ENCODE results near the gene SCML1.

Gene SCML1

DNA sequence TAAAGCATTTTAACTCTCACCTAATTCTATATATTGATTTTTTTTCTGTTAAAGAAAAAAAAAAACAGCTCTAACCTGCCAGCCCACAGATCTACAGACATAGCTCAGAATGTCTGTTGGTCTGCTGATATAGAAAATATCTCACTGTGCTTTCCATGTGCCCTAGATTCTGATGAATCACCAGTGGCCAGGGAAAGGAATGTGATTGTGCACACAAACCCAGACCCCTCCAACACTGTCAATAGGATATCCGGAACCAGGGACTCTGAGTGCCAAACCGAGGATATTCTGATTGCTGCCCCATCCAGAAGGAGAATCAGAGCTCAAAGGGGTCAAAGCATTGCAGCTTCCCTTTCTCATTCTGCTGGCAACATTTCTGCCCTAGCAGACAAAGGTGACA is 12.1 kb upstream of the SCML1 start:
- Histone ChIP-seq H2BK15ac (ENCODE audit: low read length) (no peak overlapping the region), H3K9ac (ENCODE audit: low read depth, low read length, poor library complexity) (no peak overlapping the region), H3K36me3 (replicated peaks in 1 of 2; ENCODE audit: control insufficient read depth in 2 of 2, insufficient read depth in 2 of 2, low read length in 2 of 2) (peaks cover 0 to 46% of the 10 kb centered on the region in 2 donors), H2BK120ac (ENCODE audit: low read depth, low read length) (no peak overlapping the region), H3K27ac (replicated peaks; ENCODE audit: low read length) (no peak overlapping the region), H3K14ac (ENCODE audit: low read length) (no peak overlapping the region), H3K4me3 (ENCODE audit: low read length in 2 of 2) (no peak overlapping the region), H3K18ac (ENCODE audit: low read length) (no peak overlapping the region), H2BK5ac (ENCODE audit: low read length) (no peak overlapping the region), H4K8ac (ENCODE audit: low read depth, low read length) (no peak overlapping the region), H3K4me1 (ENCODE audit: control insufficient read depth in 2 of 2, insufficient read depth in 1 of 2, low read depth in 1 of 2, low read length in 2 of 2) (peaks cover 0 to 8% of the 10 kb centered on the region in 2 donors), H2AFZ (ENCODE audit: low read length) (no peak overlapping the region), H3K27me3 (ENCODE audit: control insufficient read depth in 3 of 3, insufficient read depth in 3 of 3, low read depth in 1 of 3, low read length in 3 of 3) (peaks cover 0 to 8% (median 0%) of the 10 kb centered on the region in 3 experiments), H3K79me1 (ENCODE audit: low read depth, low read length) (no peaks in the 10 kb centered on the region), H2AK5ac (ENCODE audit: low read depth, low read length) (no peak overlapping the region), H4K91ac (ENCODE audit: low read depth, low read length, poor library complexity) (no peak overlapping the region), H3K9me3 (replicated peaks in 1 of 2; ENCODE audit: control insufficient read depth in 2 of 2, insufficient read depth in 1 of 2, low read depth in 1 of 2, low read length in 2 of 2) (no peaks in the 10 kb centered on the region), H2BK12ac (ENCODE audit: low read length) (no peak overlapping the region), H3K4ac (ENCODE audit: low read length) (no peak overlapping the region), H3K23ac (ENCODE audit: low read depth, low read length, poor library complexity) (no peak overlapping the region), H3K4me2 (ENCODE audit: insufficient read depth, low read length, poor library complexity, severe bottlenecking) (no peak overlapping the region)
- no peak for DNase-seq (ENCODE audit: low spot score)
- WGBS, 2 donors (ENCODE audit: extremely low coverage in 2 of 2, insufficient read length in 2 of 2, insufficient replicate concordance in 1 of 2): no CpG with 5 or more reads among the region's 2 CpGs

DNA sequence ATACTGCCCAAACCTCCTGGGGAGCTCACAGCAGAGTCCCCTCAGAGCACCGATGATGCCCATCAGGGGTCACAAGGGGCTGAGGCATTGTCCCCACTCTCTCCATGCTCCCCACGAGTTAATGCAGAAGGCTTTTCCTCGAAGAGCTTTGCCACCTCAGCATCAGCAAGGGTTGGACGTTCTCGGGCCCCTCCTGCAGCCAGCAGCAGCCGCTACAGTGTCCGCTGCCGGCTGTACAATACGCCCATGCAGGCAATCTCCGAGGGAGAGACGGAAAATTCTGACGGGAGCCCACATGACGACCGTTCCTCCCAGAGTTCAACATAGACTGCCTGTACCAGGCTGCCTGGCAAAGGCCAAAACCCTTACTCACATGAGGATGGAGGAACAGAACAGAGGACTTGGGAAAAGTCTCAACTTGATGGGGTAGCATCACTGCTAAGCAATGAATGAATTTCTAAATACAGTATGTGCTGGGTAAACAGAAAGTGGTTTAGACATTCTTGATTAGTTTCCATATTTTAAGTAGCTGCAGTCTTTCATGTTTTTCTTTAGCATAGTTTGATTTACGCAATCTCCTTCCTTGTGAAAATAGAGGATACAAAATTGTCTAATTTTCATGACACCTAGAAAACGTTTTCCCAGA is 5.0 kb upstream of the SCML1 start:
- no peak overlapping the region for H3K14ac ChIP-seq (ENCODE audit: low read length)
- H3K4me2 ChIP-seq (ENCODE audit: insufficient read depth, low read length, poor library complexity, severe bottlenecking): no peak overlapping the region
- H3K18ac ChIP-seq (ENCODE audit: low read length): peak overlapping the region; percentile 17
- no peak overlapping the region for H3K27ac ChIP-seq (replicated peaks; ENCODE audit: low read length)
- peaks cover 0 to 32% of the 10 kb centered on the region in 2 donors for H3K36me3 ChIP-seq (replicated peaks in 1 of 2; ENCODE audit: control insufficient read depth in 2 of 2, insufficient read depth in 2 of 2, low read length in 2 of 2)
- H2BK120ac ChIP-seq (ENCODE audit: low read depth, low read length): no peak overlapping the region
- H3K9me3 ChIP-seq (replicated peaks in 1 of 2; ENCODE audit: control insufficient read depth in 2 of 2, insufficient read depth in 1 of 2, low read depth in 1 of 2, low read length in 2 of 2): no peaks in the 10 kb centered on the region
- H3K27me3 ChIP-seq (ENCODE audit: control insufficient read depth in 3 of 3, insufficient read depth in 3 of 3, low read depth in 1 of 3, low read length in 3 of 3): no peaks in the 10 kb centered on the region
- no peak overlapping the region for H4K8ac ChIP-seq (ENCODE audit: low read depth, low read length)
- H3K4me1 ChIP-seq (ENCODE audit: control insufficient read depth in 2 of 2, insufficient read depth in 1 of 2, low read depth in 1 of 2, low read length in 2 of 2): peaks cover 0 to 15% of the 10 kb centered on the region in 2 donors
- H2BK15ac ChIP-seq (ENCODE audit: low read length): no peak overlapping the region
- no peak overlapping the region for H3K23ac ChIP-seq (ENCODE audit: low read depth, low read length, poor library complexity)
- H2AK5ac ChIP-seq (ENCODE audit: low read depth, low read length): no peak overlapping the region
- H3K4me3 ChIP-seq (ENCODE audit: low read length in 2 of 2): no peak overlapping the region
- no peaks in the 10 kb centered on the region for H3K79me1 ChIP-seq (ENCODE audit: low read depth, low read length)
- no peak for DNase-seq (ENCODE audit: low spot score)
- no peak overlapping the region for H4K91ac ChIP-seq (ENCODE audit: low read depth, low read length, poor library complexity)
- H2BK5ac ChIP-seq (ENCODE audit: low read length): no peak overlapping the region
- no peak overlapping the region for H2BK12ac ChIP-seq (ENCODE audit: low read length)
- H2AFZ ChIP-seq (ENCODE audit: low read length): no peak overlapping the region
- H3K9ac ChIP-seq (ENCODE audit: low read depth, low read length, poor library complexity): no peak overlapping the region
- no peak overlapping the region for H3K4ac ChIP-seq (ENCODE audit: low read length)
- no CpG with 5 or more reads among the region's 16 CpGs for WGBS, 2 donors (ENCODE audit: extremely low coverage in 2 of 2, insufficient read length in 2 of 2, insufficient replicate concordance in 1 of 2)

DNA sequence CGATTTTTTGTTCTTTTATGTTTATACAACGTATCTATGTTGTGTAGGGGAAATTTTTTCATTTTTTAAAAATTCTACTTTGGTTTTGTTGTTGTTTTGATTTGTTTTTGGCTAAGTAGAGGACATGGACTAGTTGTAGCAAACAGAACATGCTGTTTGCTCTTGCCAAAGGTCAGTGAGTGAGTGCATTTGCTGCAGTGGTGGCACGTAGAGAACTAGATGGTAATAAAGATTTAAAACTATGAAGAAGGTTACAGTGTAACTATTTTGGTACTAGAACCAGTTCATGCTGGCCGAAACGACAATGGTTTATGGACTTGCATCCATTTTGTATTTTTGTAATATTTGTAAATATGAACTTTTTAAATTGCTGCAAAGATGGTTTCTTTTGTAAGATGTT is 1.9 kb upstream of the SCML1 start:
- no peak for DNase-seq (ENCODE audit: low spot score)
- no peak overlapping the region for H3K9ac ChIP-seq (ENCODE audit: low read depth, low read length, poor library complexity)

DNA sequence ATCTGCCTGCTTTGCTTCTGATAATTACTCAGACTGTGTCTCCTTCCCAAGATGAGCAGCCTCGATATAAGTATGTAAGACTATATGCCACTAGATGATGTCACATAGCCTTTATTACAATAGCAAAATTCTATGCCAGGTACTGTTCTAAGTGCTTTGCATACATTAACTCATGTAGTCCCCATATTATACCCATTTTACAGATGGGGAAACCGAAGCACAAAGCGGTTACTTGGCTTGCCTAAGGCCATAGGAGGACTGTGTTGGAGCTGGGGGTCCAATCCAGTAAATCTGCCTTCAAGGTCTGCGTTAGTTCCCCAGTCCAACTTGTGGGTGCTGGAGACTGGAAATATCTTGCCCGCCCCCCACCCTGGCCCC is 826 bp upstream of the SCML1 start:
- no peak overlapping the region for H4K8ac ChIP-seq (ENCODE audit: low read depth, low read length)
- no peak overlapping the region for H3K18ac ChIP-seq (ENCODE audit: low read length)
- peak overlapping the region; percentile 69 for H3K27ac ChIP-seq (replicated peaks; ENCODE audit: low read length)
- WGBS, 2 donors (ENCODE audit: extremely low coverage in 2 of 2, insufficient read length in 2 of 2, insufficient replicate concordance in 1 of 2): no CpG with 5 or more reads among the region's 5 CpGs
- peaks cover 0 to 6% of the 10 kb centered on the region in 2 donors for H3K36me3 ChIP-seq (replicated peaks in 1 of 2; ENCODE audit: control insufficient read depth in 2 of 2, insufficient read depth in 2 of 2, low read length in 2 of 2)
- H3K9ac ChIP-seq (ENCODE audit: low read depth, low read length, poor library complexity): no peak overlapping the region
- no peak overlapping the region for H2AK5ac ChIP-seq (ENCODE audit: low read depth, low read length)
- H2BK15ac ChIP-seq (ENCODE audit: low read length): no peak overlapping the region
- no peak overlapping the region for H3K14ac ChIP-seq (ENCODE audit: low read length)
- H4K91ac ChIP-seq (ENCODE audit: low read depth, low read length, poor library complexity): no peak overlapping the region
- peaks cover 3 to 15% of the 10 kb centered on the region in 2 donors for H3K4me1 ChIP-seq (ENCODE audit: control insufficient read depth in 2 of 2, insufficient read depth in 1 of 2, low read depth in 1 of 2, low read length in 2 of 2)
- H2AFZ ChIP-seq (ENCODE audit: low read length): peak overlapping the region; percentile 70
- no peaks in the 10 kb centered on the region for H3K27me3 ChIP-seq (ENCODE audit: control insufficient read depth in 3 of 3, insufficient read depth in 3 of 3, low read depth in 1 of 3, low read length in 3 of 3)
- no peak overlapping the region for H2BK12ac ChIP-seq (ENCODE audit: low read length)
- no peak for DNase-seq (ENCODE audit: low spot score)
- H3K9me3 ChIP-seq (replicated peaks in 1 of 2; ENCODE audit: control insufficient read depth in 2 of 2, insufficient read depth in 1 of 2, low read depth in 1 of 2, low read length in 2 of 2): no peaks in the 10 kb centered on the region
- no peak overlapping the region for H2BK120ac ChIP-seq (ENCODE audit: low read depth, low read length)
- H3K4ac ChIP-seq (ENCODE audit: low read length): no peak overlapping the region
- H3K79me1 ChIP-seq (ENCODE audit: low read depth, low read length): peaks cover 2% of the 10 kb centered on the region
- no peak overlapping the region for H3K4me2 ChIP-seq (ENCODE audit: insufficient read depth, low read length, poor library complexity, severe bottlenecking)
- H3K4me3 ChIP-seq (ENCODE audit: low read length in 2 of 2): peak overlapping the region; percentile 54 to 78
- H2BK5ac ChIP-seq (ENCODE audit: low read length): no peak overlapping the region
- H3K23ac ChIP-seq (ENCODE audit: low read depth, low read length, poor library complexity): no peak overlapping the region

More for the DNA sequence above, 1.9 kb upstream of the SCML1 start:
- no CpG with 5 or more reads among the region's 5 CpGs for WGBS, 2 donors (ENCODE audit: extremely low coverage in 2 of 2, insufficient read length in 2 of 2, insufficient replicate concordance in 1 of 2)
- Histone ChIP-seq H2BK15ac (ENCODE audit: low read length) (no peak overlapping the region), H3K23ac (ENCODE audit: low read depth, low read length, poor library complexity) (no peak overlapping the region), H3K4me2 (ENCODE audit: insufficient read depth, low read length, poor library complexity, severe bottlenecking) (no peak overlapping the region), H3K14ac (ENCODE audit: low read length) (no peak overlapping the region), H4K91ac (ENCODE audit: low read depth, low read length, poor library complexity) (no peak overlapping the region), H2AK5ac (ENCODE audit: low read depth, low read length) (no peak overlapping the region), H2BK12ac (ENCODE audit: low read length) (no peak overlapping the region), H3K4me3 (ENCODE audit: low read length in 2 of 2) (no peak overlapping the region), H3K27ac (replicated peaks; ENCODE audit: low read length) (no peak overlapping the region), H2BK120ac (ENCODE audit: low read depth, low read length) (no peak overlapping the region), H3K9me3 (replicated peaks in 1 of 2; ENCODE audit: control insufficient read depth in 2 of 2, insufficient read depth in 1 of 2, low read depth in 1 of 2, low read length in 2 of 2) (no peaks in the 10 kb centered on the region), H2BK5ac (ENCODE audit: low read length) (no peak overlapping the region), H3K4ac (ENCODE audit: low read length) (no peak overlapping the region), H2AFZ (ENCODE audit: low read length) (no peak overlapping the region), H3K18ac (ENCODE audit: low read length) (no peak overlapping the region), H4K8ac (ENCODE audit: low read depth, low read length) (no peak overlapping the region), H3K4me1 (ENCODE audit: control insufficient read depth in 2 of 2, insufficient read depth in 1 of 2, low read depth in 1 of 2, low read length in 2 of 2) (peaks cover 0 to 15% of the 10 kb centered on the region in 2 donors), H3K36me3 (replicated peaks in 1 of 2; ENCODE audit: control insufficient read depth in 2 of 2, insufficient read depth in 2 of 2, low read length in 2 of 2) (peaks cover 0 to 6% of the 10 kb centered on the region in 2 donors), H3K79me1 (ENCODE audit: low read depth, low read length) (peaks cover 2% of the 10 kb centered on the region), H3K27me3 (ENCODE audit: control insufficient read depth in 3 of 3, insufficient read depth in 3 of 3, low read depth in 1 of 3, low read length in 3 of 3) (no peaks in the 10 kb centered on the region)
